ENCODE results near the gene ARHGAP26.

Gene ARHGAP26

GRCh38 chr5:143228597-143229293, 458.6 kb downstream of the ARHGAP26 start:
- H3K4me3 ChIP-seq (ENCODE audit: low read depth, low read length, poor library complexity, severe bottlenecking) = peak overlapping the region; percentile 42
- peak overlapping the region; percentile 79 for H3K9ac ChIP-seq (ENCODE audit: low read length)
- no peaks in the 10 kb centered on the region for H3K27me3 ChIP-seq (ENCODE audit: insufficient read depth, low read length)
- no peaks in the 10 kb centered on the region for H3K79me2 ChIP-seq (ENCODE audit: insufficient read depth, low read length)
- H3K9me3 ChIP-seq (ENCODE audit: low read length) = no peaks in the 10 kb centered on the region
- H4K20me1 ChIP-seq (ENCODE audit: insufficient read depth, low read length) = no peaks in the 10 kb centered on the region
- TF ChIP-seq CTCF (IDR thresholded peaks at IDR 0.05; ENCODE audit: low read length) (no peak), EZH2 (IDR thresholded peaks at IDR 0.05; ENCODE audit: borderline replicate concordance, low read length) (no peak)
- peaks cover 68% of the 10 kb centered on the region for H3K4me1 ChIP-seq (ENCODE audit: insufficient read depth, low read length, severe bottlenecking)
- peak overlapping the region; percentile 62; the same call in 1 of the 2 replicates for H2AFZ ChIP-seq (ENCODE audit: low read length)
- H3K4me2 ChIP-seq (ENCODE audit: low read length) = peak overlapping the region; percentile 60
- 0 out of 2 replicates have a peak, but pooled peaks cover 7% of the 10 kb centered on the region for H3F3A ChIP-seq (ENCODE audit: insufficient read depth, low read length)
- H3K9me2 ChIP-seq (ENCODE audit: low read depth, low read length) = no peaks in the 10 kb centered on the region
- H3K27ac ChIP-seq (ENCODE audit: low read depth, low read length, poor library complexity, severe bottlenecking) = peak overlapping the region; percentile 100
- no peaks in the 10 kb centered on the region for H3K36me3 ChIP-seq (ENCODE audit: insufficient read depth, low read length)

GRCh38 chr5:143229426-143229895, 459.3 kb downstream of the ARHGAP26 start:
- H3K79me2 ChIP-seq (ENCODE audit: insufficient read depth, low read length) = no peaks in the 10 kb centered on the region
- H3K9me3 ChIP-seq (ENCODE audit: low read length) = no peaks in the 10 kb centered on the region
- no peaks in the 10 kb centered on the region for H3K9me2 ChIP-seq (ENCODE audit: low read depth, low read length)
- peak overlapping the region; percentile 60 for H3K4me2 ChIP-seq (ENCODE audit: low read length)
- H4K20me1 ChIP-seq (ENCODE audit: insufficient read depth, low read length) = no peaks in the 10 kb centered on the region
- no peaks in the 10 kb centered on the region for H3K27me3 ChIP-seq (ENCODE audit: insufficient read depth, low read length)
- H2AFZ ChIP-seq (ENCODE audit: low read length) = no peak overlapping the region
- no peak for TF ChIP-seq EZH2 (IDR thresholded peaks at IDR 0.05; ENCODE audit: borderline replicate concordance, low read length)
- no peak for TF ChIP-seq CTCF (IDR thresholded peaks at IDR 0.05; ENCODE audit: low read length)
- H3K9ac ChIP-seq (ENCODE audit: low read length) = peak overlapping the region; percentile 79
- peak overlapping the region; percentile 100 for H3K27ac ChIP-seq (ENCODE audit: low read depth, low read length, poor library complexity, severe bottlenecking)
- H3K4me3 ChIP-seq (ENCODE audit: low read depth, low read length, poor library complexity, severe bottlenecking) = peak overlapping the region; percentile 42
- peaks cover 62% of the 10 kb centered on the region for H3K4me1 ChIP-seq (ENCODE audit: insufficient read depth, low read length, severe bottlenecking)
- no peaks in the 10 kb centered on the region for H3K36me3 ChIP-seq (ENCODE audit: insufficient read depth, low read length)
- 0 out of 2 replicates have a peak, but pooled peaks cover 7% of the 10 kb centered on the region for H3F3A ChIP-seq (ENCODE audit: insufficient read depth, low read length)

GRCh38 chr5:143229896-143230675, 459.9 kb downstream of the ARHGAP26 start:
- Histone ChIP-seq H2AFZ (ENCODE audit: low read length) (no peak overlapping the region), H3K9ac (ENCODE audit: low read length) (peak overlapping the region; percentile 79), H4K20me1 (ENCODE audit: insufficient read depth, low read length) (no peaks in the 10 kb centered on the region), H3K4me3 (ENCODE audit: low read depth, low read length, poor library complexity, severe bottlenecking) (peak overlapping the region; percentile 42), H3K36me3 (ENCODE audit: insufficient read depth, low read length) (no peaks in the 10 kb centered on the region), H3K9me3 (ENCODE audit: low read length) (no peaks in the 10 kb centered on the region), H3F3A (ENCODE audit: insufficient read depth, low read length) (0 out of 2 replicates have a peak, but pooled peaks cover 7% of the 10 kb centered on the region), H3K4me1 (ENCODE audit: insufficient read depth, low read length, severe bottlenecking) (peaks cover 62% of the 10 kb centered on the region), H3K4me2 (ENCODE audit: low read length) (peak overlapping the region; percentile 60), H3K79me2 (ENCODE audit: insufficient read depth, low read length) (no peaks in the 10 kb centered on the region), H3K27me3 (ENCODE audit: insufficient read depth, low read length) (no peaks in the 10 kb centered on the region), H3K9me2 (ENCODE audit: low read depth, low read length) (no peaks in the 10 kb centered on the region), H3K27ac (ENCODE audit: low read depth, low read length, poor library complexity, severe bottlenecking) (peak overlapping the region; percentile 100)
- TF ChIP-seq EZH2 (IDR thresholded peaks at IDR 0.05; ENCODE audit: borderline replicate concordance, low read length) (no peak), CTCF (IDR thresholded peaks at IDR 0.05; ENCODE audit: low read length) (no peak)
